Activated naive CD8-positive, alpha-beta T cell treated with anti-CD3 and anti-CD28 coated beads for 36 hours (primary cell): ENCODE results near the gene CLEC7A. TPM values are rescaled to one million over a fixed set of nuclear protein-coding genes. Genes with fewer than 3 reads are reported as not detected.

Experiments
- DNase-seq: peaks from one replicate; pipeline ENCODE4 v3.0.0; 2021
- H3K27ac Mint-ChIP-seq: one replicate; pipeline ENCODE4 v1.8.0; 2022; ENCODE audit warnings: mild to moderate bottlenecking, moderate library complexity, mixed read lengths
- H3K27me3 Mint-ChIP-seq: one replicate; pipeline ENCODE4 v1.8.0; 2022; ENCODE audit warnings: mild to moderate bottlenecking, mixed read lengths
- H3K36me3 Mint-ChIP-seq: one replicate; pipeline ENCODE4 v1.8.0; 2021; ENCODE audit warnings: mild to moderate bottlenecking, mixed read lengths
- H3K4me1 Mint-ChIP-seq: one replicate; pipeline ENCODE4 v1.8.0; 2021; ENCODE audit warnings: mixed read lengths
- H3K4me3 Mint-ChIP-seq: one replicate; pipeline ENCODE4 v1.8.0; 2022; ENCODE audit warnings: mild to moderate bottlenecking, moderate library complexity, mixed read lengths
- H3K9me3 Mint-ChIP-seq: one replicate; pipeline ENCODE4 v1.8.0; 2022; ENCODE audit warnings: mixed read lengths
- total RNA-seq, 2 experiments: library from RNA; stranded (reverse); gene quantifications; one replicate each; pipeline ENCODE4 v1.2.3, GENCODE V29; 2021

Gene CLEC7A
- total RNA-seq, 2 experiments from 2014 or later, result not detected

GRCh38 chr12:10119066-10119465 lies 10.9 kb downstream of the CLEC7A start:
- Mint-ChIP-seq H3K9me3 (no peaks in the 10 kb centered on the region), H3K27ac (no peak overlapping the region), H3K4me3 (no peak overlapping the region), H3K36me3 (no peaks in the 10 kb centered on the region), H3K27me3 (no peaks in the 10 kb centered on the region), H3K4me1 (no peaks in the 10 kb centered on the region)
- no peak for DNase-seq

- H3K9me3 Mint-ChIP-seq, result peaks cover 2% of the 10 kb centered on the region
- no peak overlapping the region for H3K4me3 Mint-ChIP-seq
- H3K27me3 Mint-ChIP-seq, result no peaks in the 10 kb centered on the region
- no peak for DNase-seq
- no peaks in the 10 kb centered on the region for H3K4me1 Mint-ChIP-seq
- H3K27ac Mint-ChIP-seq, result no peak overlapping the region
- no peaks in the 10 kb centered on the region for H3K36me3 Mint-ChIP-seq
Observed at GRCh38 chr12:10115890-10116289, 14.1 kb downstream of the CLEC7A start.

DNA sequence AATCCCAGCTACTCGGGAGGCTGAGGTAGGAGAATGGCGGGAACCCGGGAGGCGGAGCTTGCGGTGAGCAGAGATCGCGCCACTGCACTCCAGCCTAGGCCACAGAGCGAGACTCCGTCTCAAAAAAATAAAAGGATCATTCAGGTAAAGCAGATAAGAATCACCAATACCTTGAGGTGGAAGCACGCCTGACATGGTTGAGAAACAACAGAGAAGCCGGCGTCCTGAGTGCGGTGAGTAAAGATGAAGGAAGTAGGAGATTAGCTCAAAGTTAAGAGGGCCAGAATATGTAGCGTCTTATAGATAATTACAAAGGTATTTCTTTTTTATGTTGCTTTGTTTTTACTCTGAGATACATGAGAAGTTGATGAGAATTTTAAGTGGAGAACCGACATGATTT lies 14.7 kb downstream of the CLEC7A start:
- no peak overlapping the region for H3K4me3 Mint-ChIP-seq
- H3K27me3 Mint-ChIP-seq, result no peaks in the 10 kb centered on the region
- no peaks in the 10 kb centered on the region for H3K4me1 Mint-ChIP-seq
- no peak for DNase-seq
- H3K36me3 Mint-ChIP-seq, result no peaks in the 10 kb centered on the region
- H3K9me3 Mint-ChIP-seq, result peaks cover 2% of the 10 kb centered on the region
- H3K27ac Mint-ChIP-seq, result no peak overlapping the region

GRCh38 chr12:10113920-10114319 lies 16.1 kb downstream of the CLEC7A start:
- Mint-ChIP-seq H3K4me3 (no peak overlapping the region), H3K4me1 (no peaks in the 10 kb centered on the region)

GRCh38 chr12:10113075-10113474 lies 16.9 kb downstream of the CLEC7A start:
- Mint-ChIP-seq H3K36me3 (no peaks in the 10 kb centered on the region), H3K27ac (no peak overlapping the region), H3K27me3 (no peaks in the 10 kb centered on the region), H3K9me3 (peaks cover 2% of the 10 kb centered on the region), H3K4me1 (no peaks in the 10 kb centered on the region), H3K4me3 (no peak overlapping the region)
- no peak for DNase-seq

More at GRCh38 chr12:10113920-10114319, 16.1 kb downstream of the CLEC7A start:
- no peak for DNase-seq
- Mint-ChIP-seq H3K27ac (no peak overlapping the region), H3K9me3 (peaks cover 2% of the 10 kb centered on the region), H3K36me3 (no peaks in the 10 kb centered on the region), H3K27me3 (no peaks in the 10 kb centered on the region)

GRCh38 chr12:10111451-10111850 lies 18.5 kb downstream of the CLEC7A start:
- no peaks in the 10 kb centered on the region for H3K4me1 Mint-ChIP-seq
- peaks cover 2% of the 10 kb centered on the region for H3K9me3 Mint-ChIP-seq
- no peaks in the 10 kb centered on the region for H3K36me3 Mint-ChIP-seq
- no peak for DNase-seq
- no peak overlapping the region for H3K4me3 Mint-ChIP-seq
- H3K27ac Mint-ChIP-seq, result no peak overlapping the region
- peaks cover 5% of the 10 kb centered on the region for H3K27me3 Mint-ChIP-seq

GRCh38 chr12:10110256-10110844 lies 19.6 kb downstream of the CLEC7A start:
- Mint-ChIP-seq H3K36me3 (peaks cover 2% of the 10 kb centered on the region), H3K27me3 (peaks cover 10% of the 10 kb centered on the region), H3K9me3 (peaks cover 2% of the 10 kb centered on the region), H3K27ac (no peak overlapping the region), H3K4me1 (no peaks in the 10 kb centered on the region), H3K4me3 (no peak overlapping the region)
- no peak for DNase-seq

DNA sequence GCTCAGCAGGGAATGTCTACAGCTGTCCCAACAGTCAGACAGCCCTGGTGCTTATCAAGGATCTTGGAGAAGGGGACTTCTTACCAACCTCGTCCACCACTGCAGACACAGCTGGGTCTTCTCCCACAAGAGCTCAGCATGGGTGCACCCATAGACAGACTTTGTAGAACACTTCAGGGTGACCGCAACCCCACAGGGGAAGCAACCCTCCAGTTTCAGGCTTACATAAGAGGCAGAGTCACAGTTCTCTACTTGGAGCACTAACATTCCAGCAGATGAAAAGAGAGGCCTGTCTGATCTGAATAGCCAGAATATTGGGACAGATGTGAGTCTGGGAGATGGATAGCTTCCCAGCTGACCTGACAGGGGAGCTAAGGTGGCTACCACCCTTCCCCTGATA lies 27.7 kb downstream of the CLEC7A start:
- no peak overlapping the region for H3K27ac Mint-ChIP-seq
- H3K27me3 Mint-ChIP-seq, result peaks cover 15% of the 10 kb centered on the region
- DNase-seq, result no peak

DNA sequence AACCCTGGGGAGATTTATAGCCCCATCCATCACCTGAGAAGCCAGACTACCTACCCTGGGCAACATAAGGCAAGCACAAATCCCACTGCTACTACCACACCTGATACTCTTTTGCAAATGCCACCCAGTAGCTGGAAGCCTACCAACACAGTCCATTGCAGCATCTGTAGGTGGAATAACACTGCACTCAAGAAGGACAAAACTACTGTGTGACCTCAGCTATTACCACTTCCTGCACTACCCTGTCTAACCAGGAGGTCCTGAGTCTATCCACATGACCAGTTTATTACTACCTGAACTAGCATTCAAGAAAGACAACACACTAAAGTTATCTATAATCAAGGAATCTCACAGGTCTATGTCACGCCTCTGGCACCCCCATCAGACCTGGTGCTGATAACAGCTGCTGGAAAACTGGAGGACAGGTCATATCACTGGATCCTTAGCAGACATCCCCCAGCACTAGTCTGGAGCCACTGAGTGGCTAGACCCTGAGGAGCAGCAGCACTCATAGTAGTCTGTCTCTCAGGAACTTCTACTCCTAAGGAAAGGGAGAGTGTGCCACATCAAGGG lies 28.3 kb downstream of the CLEC7A start:
- peaks cover 10% of the 10 kb centered on the region for H3K27me3 Mint-ChIP-seq
- peaks cover 7% of the 10 kb centered on the region for H3K36me3 Mint-ChIP-seq
- no peak overlapping the region for H3K27ac Mint-ChIP-seq
- no peaks in the 10 kb centered on the region for H3K4me1 Mint-ChIP-seq
- H3K9me3 Mint-ChIP-seq, result peaks cover 6% of the 10 kb centered on the region
- no peak for DNase-seq
- no peak overlapping the region for H3K4me3 Mint-ChIP-seq

More for the DNA sequence above, 27.7 kb downstream of the CLEC7A start:
- Mint-ChIP-seq H3K4me1 (no peaks in the 10 kb centered on the region), H3K4me3 (no peak overlapping the region), H3K9me3 (peaks cover 6% of the 10 kb centered on the region), H3K36me3 (peaks cover 7% of the 10 kb centered on the region)

DNA sequence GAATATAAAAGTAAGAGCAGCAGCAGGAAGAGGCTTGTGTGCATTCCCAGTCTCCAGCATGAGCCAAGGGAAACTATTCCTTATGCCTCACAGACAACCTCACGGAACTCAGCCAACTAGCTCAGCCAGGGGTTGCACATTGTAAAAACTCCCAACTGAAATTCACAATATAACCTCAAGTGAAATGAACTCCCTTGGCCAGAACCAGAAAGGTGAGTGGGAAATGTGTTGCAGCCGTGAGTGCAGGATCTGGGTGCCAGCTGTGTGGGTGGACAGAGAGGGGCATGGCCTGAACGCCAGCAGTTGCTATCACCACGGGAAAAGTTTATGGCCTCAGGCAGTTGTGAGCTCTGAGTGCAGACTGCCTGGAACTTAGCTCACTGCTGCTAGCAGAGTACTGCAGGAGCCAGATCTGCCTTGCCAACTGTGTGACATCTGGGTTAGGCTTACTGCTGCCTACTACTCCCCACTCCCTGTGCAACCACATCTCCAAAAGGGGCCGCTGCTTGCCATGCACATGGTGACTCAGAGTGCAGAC lies 28.9 kb downstream of the CLEC7A start:
- no peak overlapping the region for H3K27ac Mint-ChIP-seq
- peaks cover 7% of the 10 kb centered on the region for H3K36me3 Mint-ChIP-seq
- peaks cover 6% of the 10 kb centered on the region for H3K9me3 Mint-ChIP-seq
- H3K4me1 Mint-ChIP-seq, result no peaks in the 10 kb centered on the region
- H3K4me3 Mint-ChIP-seq, result no peak overlapping the region
- DNase-seq, result no peak
- H3K27me3 Mint-ChIP-seq, result peaks cover 8% of the 10 kb centered on the region

- peaks cover 3% of the 10 kb centered on the region for H3K27me3 Mint-ChIP-seq
- H3K27ac Mint-ChIP-seq, result no peak within 1 kb of the TSS
- H3K9me3 Mint-ChIP-seq, result peaks cover 5% of the 10 kb centered on the region
- no peak within 1 kb of the TSS for H3K4me3 Mint-ChIP-seq
- H3K36me3 Mint-ChIP-seq, result peaks cover 5% of the 10 kb centered on the region
- no peaks in the 10 kb centered on the region for H3K4me1 Mint-ChIP-seq
- no peak for DNase-seq
Observed at GRCh38 chr12:10098791-10099190, 31.2 kb downstream of the CLEC7A start, which contains the start of gene CLEC1A. CLEC1A (minus strand) TSS chr12:10098985; CDS start chr12:10098922, 63 bp downstream.

GRCh38 chr12:10097521-10097920 lies 32.5 kb downstream of the CLEC7A start:
- DNase-seq, result no peak
- Mint-ChIP-seq H3K27me3 (no peaks in the 10 kb centered on the region), H3K9me3 (no peaks in the 10 kb centered on the region), H3K4me3 (no peak overlapping the region), H3K36me3 (no peaks in the 10 kb centered on the region), H3K4me1 (no peaks in the 10 kb centered on the region), H3K27ac (no peak overlapping the region)

DNA sequence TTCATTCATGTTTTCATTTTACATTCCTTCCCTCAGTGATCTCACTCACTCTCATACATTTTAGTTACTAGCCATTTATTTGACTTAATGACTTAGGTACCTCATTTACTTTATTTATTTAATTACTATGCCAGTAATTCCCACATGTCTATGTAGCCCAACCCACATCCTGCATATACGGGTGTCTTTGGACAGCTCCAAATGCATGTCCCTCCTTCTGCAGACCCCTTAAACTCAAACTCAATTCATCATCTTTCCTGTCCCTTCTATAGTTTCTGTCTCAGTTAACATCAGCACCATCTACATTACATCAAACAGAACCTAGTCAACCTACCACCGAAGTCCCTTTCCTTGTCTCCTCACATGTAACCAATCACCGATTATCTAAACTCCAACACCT lies 34.0 kb downstream of the CLEC7A start:
- no peak overlapping the region for H3K4me3 Mint-ChIP-seq
- no peaks in the 10 kb centered on the region for H3K36me3 Mint-ChIP-seq
- no peak for DNase-seq
- H3K4me1 Mint-ChIP-seq, result no peaks in the 10 kb centered on the region
- no peaks in the 10 kb centered on the region for H3K9me3 Mint-ChIP-seq
- no peak overlapping the region for H3K27ac Mint-ChIP-seq
- no peaks in the 10 kb centered on the region for H3K27me3 Mint-ChIP-seq

GRCh38 chr12:10094646-10095395 lies 35.2 kb downstream of the CLEC7A start:
- Mint-ChIP-seq H3K9me3 (no peaks in the 10 kb centered on the region), H3K4me3 (no peak overlapping the region), H3K4me1 (no peaks in the 10 kb centered on the region), H3K36me3 (no peaks in the 10 kb centered on the region), H3K27me3 (no peaks in the 10 kb centered on the region), H3K27ac (no peak overlapping the region)
- DNase-seq, result no peak
